ENCODE measurements around the gene MEGF10. TPM values are rescaled to one million over a fixed set of nuclear protein-coding genes. Genes with fewer than 3 reads are reported as not detected.

MEGF10 gene
- total and polyA plus RNA-seq, 2 of the 8 experiments (the other 6 are each of a cell fraction or from before 2014, with no cell fraction given), result 38.2 to 53.1 TPM

DNA sequence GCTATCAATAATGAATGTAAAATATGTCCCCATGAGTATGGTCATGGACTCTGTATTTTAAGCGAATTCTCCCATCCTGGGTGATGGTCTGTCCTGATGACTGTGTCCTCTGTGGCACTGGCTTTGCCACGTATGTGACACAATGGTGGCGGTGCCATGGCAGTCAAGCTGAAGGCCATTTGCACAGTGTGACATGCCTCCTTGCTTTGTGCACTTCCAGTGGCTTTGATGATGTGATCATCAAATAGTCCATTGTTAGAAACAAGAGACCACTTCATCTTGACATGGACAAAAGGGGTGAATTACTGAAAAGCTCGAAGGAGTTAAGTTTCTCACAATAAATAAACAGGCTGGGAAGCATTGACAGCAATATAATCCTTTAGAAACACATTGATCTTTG, 195.9 kb downstream of the MEGF10 start (continued):
- TF ChIP-seq RNF2 (IDR thresholded peaks at IDR 0.05; ENCODE audit: borderline replicate concordance, low read depth, low read length, missing control alignments, poor library complexity, severe bottlenecking), result no peak
- TF ChIP-seq EZH2 (IDR thresholded peaks at IDR 0.05; ENCODE audit: low read depth, low read length, severe bottlenecking), result no peak
- no peak for TF ChIP-seq CREB1 (IDR thresholded peaks at IDR 0.05)
- no peak for TF ChIP-seq EGR1 (IDR thresholded peaks at IDR 0.05; ENCODE audit: borderline replicate concordance, low read depth, low read length)
- no peak for TF ChIP-seq GTF2F1 (IDR thresholded peaks at IDR 0.05; ENCODE audit: borderline replicate concordance, low read depth, low read length)
- no peak for TF ChIP-seq CTCF (IDR thresholded peaks at IDR 0.05; ENCODE audit: control extremely low read depth in 1 of 3, insufficient read depth in 1 of 3, low read depth in 1 of 3, low read length in 3 of 3)

Measured in H1 (cell line).